PFSK-1 (cell line): Measurements from ENCODE around the gene SLC44A1.

ENCODE experiments used
- FOXP2 ChIP-seq: optimal IDR thresholded peaks from 2 replicates; pipeline ENCODE3; 2011; ENCODE audit warnings: borderline replicate concordance, control low read depth, inconsistent platforms; ENCODE audit not compliant: insufficient read depth; ENCODE audit errors: extremely low read length, extremely low read depth
- POLR2AphosphoS5 ChIP-seq: IDR thresholded peaks from 2 replicates; pipeline ENCODE4 v1.6.1; 2012; ENCODE audit warnings: low read depth, mild to moderate bottlenecking, control low read depth, low read length, moderate library complexity
- REST ChIP-seq, 2 experiments: IDR thresholded peaks; 2 replicates each; pipeline versions ENCODE4 v1.6.1 to v1.8.0; 2011 to 2012; ENCODE audit warnings: low read depth in 2 of 2, low read length in 2 of 2, control low read depth in 1 of 2, inconsistent platforms in 1 of 2, mild to moderate bottlenecking in 1 of 2, moderate library complexity in 1 of 2; ENCODE audit not compliant: insufficient read depth in 1 of 2
- SIN3A ChIP-seq: IDR thresholded peaks from 2 replicates; pipeline ENCODE4 v1.6.1; 2012; ENCODE audit warnings: mild to moderate bottlenecking, low read length, moderate library complexity, borderline replicate concordance; ENCODE audit not compliant: insufficient read depth
- TAF1 ChIP-seq: IDR thresholded peaks from 2 replicates; pipeline ENCODE4 v1.6.1; 2012; ENCODE audit warnings: low read length, control low read depth, borderline replicate concordance; ENCODE audit not compliant: insufficient read depth

SLC44A1 gene

GRCh38 chr9:105307591-105308130 lies 63.2 kb downstream of the SLC44A1 start:
- TF ChIP-seq SIN3A = no peak
- no peak for TF ChIP-seq TAF1
- TF ChIP-seq POLR2AphosphoS5 = no peak
- no peak for TF ChIP-seq FOXP2
- TF ChIP-seq REST (IDR thresholded peaks at IDR 0.05; ENCODE audit: insufficient read depth in 1 of 2, low read depth in 2 of 2, low read length in 2 of 2) = no peak

- no peak for TF ChIP-seq TAF1
- no peak for TF ChIP-seq SIN3A
- no peak for TF ChIP-seq REST (IDR thresholded peaks at IDR 0.05; ENCODE audit: insufficient read depth in 1 of 2, low read depth in 2 of 2, low read length in 2 of 2)
- no peak for TF ChIP-seq POLR2AphosphoS5
- TF ChIP-seq FOXP2 = no peak
Observed at GRCh38 chr9:105308461-105309341, 64.2 kb downstream of the SLC44A1 start.

GRCh38 chr9:105309531-105309931 lies 65.1 kb downstream of the SLC44A1 start:
- no peak for TF ChIP-seq REST (IDR thresholded peaks at IDR 0.05; ENCODE audit: insufficient read depth in 1 of 2, low read depth in 2 of 2, low read length in 2 of 2)
- TF ChIP-seq TAF1 = no peak

- no peak for TF ChIP-seq FOXP2
- no peak for TF ChIP-seq TAF1
- no peak for TF ChIP-seq SIN3A
- TF ChIP-seq POLR2AphosphoS5 = no peak
- TF ChIP-seq REST (IDR thresholded peaks at IDR 0.05; ENCODE audit: insufficient read depth in 1 of 2, low read depth in 2 of 2, low read length in 2 of 2) = no peak
Observed at GRCh38 chr9:105311306-105311705, 66.9 kb downstream of the SLC44A1 start.
